HG02571 (cell line): ENCODE data around the gene HSD17B12.
"Not testable (repeated sequence)": the region's sequence is repeated elsewhere in the genome, so short reads cannot be mapped to it uniquely, and the experiment has no call there.

Experiments
- ATAC-seq: cut with Tn5 transposase; IDR thresholded peaks from one replicate; pipeline ENCODE4 v1.9.1; 2021; ENCODE audit warnings: mild to moderate bottlenecking, moderate library complexity; ENCODE audit not compliant: unreplicated experiment

Gene HSD17B12

DNA sequence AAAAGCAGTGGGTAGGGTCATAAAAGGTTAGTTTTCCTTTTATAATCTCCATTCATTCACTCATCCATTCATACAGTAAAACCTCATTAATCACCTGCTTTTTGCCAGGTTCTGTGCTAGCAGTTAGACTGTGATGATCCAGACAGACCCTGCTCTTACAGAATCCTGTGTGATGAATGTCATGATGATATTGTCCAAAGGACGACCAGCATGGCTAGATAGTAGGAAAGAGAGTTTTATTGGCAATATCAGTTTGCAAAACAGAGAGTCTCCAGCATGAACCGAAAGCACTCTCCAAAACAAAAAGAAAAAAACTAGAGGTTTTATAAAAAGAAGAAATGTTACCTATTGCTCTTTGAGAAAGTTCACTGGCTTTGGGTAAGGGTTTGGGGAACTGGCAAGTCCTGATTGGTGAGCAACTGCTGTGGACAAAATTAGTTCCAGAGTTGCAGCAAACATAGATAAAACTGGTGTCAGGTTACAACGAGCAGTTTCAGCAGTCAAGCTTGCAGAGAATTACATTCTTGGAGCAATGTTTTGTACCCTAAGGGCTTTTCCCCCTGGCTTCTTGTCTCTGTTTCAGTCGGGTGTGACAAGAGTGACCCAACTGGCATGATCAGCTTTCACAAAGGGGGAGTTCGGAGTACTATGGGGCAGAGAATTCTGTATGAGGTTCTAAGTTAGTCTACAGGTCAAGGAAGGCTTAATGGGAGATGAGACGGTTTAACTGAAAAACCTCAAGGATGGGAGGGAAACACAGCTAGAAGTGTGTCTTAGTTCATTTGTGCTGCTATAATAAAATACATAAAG lies 58.3 kb downstream of the HSD17B12 start:
- no peak for ATAC-seq

DNA sequence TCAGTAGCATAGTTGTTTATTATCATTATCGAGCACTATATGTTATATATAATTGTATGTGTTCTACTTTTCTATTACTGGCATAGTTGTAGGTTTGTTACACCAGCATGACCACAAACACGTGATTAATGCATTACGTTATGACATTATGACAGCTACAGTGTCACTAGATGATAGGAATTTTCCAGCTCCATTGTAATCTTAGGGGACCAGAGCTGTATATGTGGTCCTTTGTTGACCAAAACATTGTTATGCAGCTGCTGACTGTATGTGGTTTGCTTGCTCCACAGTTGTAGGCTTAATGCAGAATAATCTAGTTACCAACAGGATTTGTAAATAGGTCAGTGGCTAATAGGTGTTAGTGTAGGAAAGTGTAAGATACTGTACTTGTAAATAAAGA lies 66.1 kb downstream of the HSD17B12 start:
- no peak for ATAC-seq

DNA sequence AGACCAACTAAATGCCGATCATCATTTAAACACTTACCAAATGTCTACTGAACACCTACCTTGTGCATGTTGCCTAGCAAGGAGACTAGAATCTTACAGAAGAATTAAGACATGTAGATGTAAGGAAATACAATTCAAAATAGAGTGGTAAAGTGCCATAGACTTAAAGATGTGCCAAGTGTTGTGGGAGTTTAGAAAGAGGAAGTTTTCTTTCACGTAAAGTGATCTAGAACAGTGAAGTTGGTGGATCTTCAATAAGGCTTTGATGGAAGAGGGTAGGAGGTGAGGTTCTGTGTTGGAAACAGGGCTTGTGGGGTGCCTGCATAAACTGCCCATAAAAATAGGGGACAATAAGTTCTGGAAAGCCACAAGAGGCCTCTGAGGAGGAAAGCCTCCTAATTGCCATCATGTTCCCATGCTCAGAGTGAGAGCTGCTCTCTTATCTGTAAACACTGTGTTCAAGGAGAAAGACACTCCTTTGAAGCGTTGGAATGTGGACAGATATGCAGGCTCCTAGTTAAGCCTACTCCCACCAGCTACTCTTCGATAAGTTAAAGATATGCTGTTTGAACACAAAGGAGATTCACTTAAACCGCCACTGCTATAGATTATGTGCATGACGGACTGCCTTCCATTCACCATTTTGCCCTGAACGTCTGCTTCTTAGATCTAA lies 66.7 kb downstream of the HSD17B12 start:
- no peak for ATAC-seq

DNA sequence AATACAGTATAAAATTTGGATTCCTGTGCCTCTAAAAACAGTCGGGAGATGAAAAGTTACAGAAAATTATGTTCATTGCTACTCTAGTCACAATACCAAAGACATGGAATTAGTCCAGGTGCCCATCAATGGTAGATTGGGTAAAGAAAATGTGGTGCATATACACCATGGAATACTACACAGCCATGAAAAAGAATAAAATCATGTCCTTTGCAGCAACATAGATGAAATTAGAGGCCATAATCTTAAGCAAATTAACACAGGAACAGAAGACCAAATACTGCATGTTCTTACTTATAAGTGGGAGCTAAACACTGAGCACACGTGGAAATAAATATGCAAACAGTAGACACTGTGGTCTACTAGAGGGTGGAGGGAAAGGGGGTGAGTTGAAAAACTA lies 67.6 kb downstream of the HSD17B12 start:
- ATAC-seq = no peak

DNA sequence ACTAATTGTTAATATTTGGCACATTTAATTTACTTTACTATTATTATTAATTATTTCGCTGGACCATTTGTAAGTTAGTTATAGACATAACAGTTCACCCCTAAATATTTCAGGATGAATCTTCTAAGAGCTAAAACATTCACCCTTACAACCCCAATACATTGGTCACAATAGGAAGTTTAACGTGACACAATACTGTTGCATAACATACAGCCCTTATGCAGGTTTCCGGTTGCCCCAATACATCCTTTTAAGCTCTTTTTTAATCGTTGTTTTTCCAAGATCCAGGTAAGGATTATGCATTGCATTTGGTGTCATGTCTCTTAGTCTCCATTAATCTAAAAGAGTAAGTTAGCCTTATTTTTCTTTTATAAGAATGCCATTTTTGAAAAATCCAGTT lies 71.2 kb downstream of the HSD17B12 start:
- ATAC-seq = no peak

DNA sequence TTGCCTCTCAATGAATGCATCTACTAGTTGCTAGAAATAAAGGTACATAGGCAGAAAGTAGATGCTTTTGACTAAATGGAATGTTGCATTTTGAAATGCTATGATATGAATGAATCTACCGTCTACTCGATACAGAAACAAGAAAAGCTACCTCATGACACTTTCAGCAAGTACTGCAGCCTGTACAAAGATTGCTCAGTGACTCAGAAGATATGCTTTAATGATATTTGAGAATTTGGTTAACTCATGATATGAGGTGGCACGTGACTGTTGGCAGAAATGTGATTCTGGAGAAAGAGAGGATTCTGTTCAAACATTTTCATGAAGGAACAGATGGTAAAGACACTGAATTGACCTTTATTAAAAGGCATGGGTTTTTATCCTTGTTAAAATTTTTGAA lies 76.0 kb downstream of the HSD17B12 start:
- no peak for ATAC-seq

DNA sequence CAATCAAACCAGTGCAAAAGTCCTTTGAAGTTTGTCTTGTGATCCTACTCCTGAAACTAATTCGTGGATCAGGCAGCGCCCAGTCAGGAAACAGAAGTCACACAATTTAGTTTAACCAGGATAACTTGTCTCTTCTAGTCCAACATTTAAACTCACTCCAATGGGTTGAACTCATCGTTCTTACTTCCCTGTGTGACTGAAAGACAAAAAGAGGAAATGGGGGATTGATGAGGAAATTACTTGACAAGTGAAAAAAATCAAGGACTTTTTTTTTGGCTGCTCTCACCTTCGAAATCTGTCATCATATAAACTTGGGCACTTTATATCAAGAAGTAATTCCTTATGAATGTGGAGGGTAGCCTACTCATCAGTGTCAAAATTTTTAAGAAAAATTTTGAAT lies 78.4 kb downstream of the HSD17B12 start:
- ATAC-seq = no peak

DNA sequence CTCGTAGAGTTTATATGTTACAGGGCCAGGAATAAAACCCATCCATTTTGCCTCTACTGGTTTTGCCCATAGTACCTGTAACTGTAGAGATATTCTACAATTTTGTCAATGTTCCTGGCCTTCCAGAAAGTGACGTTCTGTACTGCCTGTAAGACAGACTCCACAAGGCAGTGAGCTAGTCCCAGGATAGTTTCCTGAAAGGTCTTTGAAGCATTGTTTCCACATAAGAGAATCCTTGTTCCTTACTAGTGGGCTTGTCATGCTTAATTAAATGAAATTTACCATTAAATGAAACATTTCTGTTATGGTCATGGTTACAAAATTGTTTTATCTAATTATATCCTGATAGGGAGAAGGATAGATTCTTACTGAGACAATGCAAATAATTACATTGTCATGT lies 80.4 kb downstream of the HSD17B12 start:
- ATAC-seq = no peak

DNA sequence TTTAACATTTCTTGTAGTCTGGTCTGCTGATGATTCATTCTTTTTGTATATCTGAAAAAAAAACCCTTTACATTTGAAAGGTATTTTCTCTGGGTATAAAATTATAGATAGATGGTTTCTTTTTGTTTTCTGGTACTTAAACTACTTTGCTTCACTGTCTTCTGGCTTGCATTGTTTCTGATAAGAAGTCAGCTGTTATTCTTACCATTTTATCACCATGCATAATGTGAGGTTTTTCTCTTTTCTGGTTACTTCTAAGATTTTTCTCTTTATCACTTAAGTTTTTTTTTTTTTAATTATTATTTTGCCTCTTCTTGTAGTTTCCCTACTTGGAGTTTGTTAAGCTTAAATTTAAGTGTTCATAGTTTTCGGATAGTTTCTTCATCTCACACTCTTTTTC lies 84.7 kb downstream of the HSD17B12 start:
- no peak for ATAC-seq

DNA sequence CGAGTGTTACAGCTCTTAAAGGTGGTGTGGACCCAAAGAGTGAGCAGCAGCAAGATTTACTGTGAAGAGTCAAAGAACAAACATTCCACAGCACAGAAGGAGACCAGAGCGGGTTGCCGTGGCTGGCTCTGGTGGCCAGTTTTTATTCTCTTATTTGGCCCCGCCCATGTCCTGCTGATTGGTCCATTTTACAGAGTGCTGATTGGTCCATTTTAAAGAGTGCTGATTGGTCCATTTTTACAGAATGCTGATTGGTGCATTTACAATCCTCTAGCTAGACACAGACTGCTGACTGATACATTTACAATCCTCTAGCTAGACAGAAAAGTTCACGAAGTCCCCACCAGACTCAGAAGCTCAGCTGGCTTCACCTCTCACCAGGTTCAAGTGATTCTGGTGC lies 88.1 kb downstream of the HSD17B12 start:
- ATAC-seq = not testable (repeated sequence)

DNA sequence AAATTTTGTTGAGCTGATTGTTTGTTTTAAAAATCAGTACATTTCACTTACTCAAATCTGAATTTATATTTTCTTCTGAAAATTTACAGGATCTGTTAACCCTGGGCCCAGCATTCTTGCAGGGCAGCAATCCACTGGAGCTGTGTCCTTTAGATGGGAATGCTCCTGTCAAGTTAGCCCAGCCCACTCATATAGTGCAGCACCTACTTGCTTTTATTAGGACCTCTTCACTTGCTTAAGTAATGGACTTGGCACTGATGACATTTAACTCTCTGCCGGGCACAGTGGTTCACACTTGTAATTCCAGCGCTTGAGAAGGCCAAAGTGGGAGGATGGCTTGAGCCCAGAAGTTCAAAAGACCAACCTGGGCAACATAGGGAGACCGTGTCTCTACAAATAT lies 89.6 kb downstream of the HSD17B12 start:
- no peak for ATAC-seq

DNA sequence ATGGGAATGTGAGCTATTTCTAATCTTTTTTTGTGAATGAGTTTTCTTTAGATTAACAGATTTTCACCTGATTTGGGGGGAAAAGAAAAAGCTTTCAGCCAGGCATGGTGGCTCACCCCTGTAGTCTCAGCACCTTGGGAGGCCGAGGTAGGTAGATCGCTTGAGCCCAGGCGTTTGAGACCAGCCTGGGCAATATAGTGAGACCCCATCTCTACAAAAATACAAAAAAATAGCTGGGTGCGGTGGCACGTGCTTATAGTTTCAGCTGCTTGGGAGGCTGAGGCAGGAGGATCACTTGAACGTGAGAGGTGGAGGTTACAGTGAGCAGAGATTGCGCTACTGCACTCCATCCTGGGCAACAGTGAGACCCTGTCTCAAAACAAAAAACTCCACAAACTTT lies 92.2 kb downstream of the HSD17B12 start:
- ATAC-seq = no peak

DNA sequence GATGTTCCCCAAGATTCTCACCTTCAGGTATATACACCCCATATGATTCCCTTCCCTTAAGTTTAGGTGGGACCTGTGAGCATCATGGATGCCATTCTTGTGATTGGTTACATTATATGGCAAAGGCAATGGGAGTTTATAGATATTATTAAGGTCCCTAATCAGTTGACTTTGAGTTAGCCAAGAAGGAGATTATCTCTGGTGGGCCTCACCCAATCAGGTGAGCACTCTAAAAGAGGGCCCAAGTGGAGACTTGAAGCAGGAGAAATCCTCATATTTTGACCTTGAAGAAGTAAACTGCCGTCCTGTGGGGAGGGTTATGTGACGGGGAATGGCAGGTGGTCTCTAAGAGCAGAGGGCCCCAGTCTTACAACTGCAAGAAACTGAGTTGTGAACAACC lies 94.2 kb downstream of the HSD17B12 start:
- no peak for ATAC-seq

DNA sequence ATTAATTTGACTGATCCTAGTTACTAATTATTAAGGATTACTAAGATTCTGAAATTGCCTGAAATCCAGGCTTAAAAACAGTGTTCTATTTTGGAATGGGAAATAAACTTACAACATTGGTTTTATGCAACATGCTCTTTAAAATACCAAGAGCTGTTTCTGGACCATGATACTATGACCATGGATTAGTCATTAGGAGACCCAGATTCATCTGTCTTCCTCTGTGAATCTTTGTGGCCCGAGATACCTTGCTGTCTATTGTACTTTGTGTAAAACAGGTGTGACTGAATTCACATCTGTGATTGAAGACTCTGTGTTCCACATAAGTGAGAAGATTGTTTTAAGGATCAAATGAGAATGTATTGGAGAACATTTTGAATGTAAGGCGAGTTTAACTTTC lies 98.8 kb downstream of the HSD17B12 start:
- ATAC-seq = no peak

DNA sequence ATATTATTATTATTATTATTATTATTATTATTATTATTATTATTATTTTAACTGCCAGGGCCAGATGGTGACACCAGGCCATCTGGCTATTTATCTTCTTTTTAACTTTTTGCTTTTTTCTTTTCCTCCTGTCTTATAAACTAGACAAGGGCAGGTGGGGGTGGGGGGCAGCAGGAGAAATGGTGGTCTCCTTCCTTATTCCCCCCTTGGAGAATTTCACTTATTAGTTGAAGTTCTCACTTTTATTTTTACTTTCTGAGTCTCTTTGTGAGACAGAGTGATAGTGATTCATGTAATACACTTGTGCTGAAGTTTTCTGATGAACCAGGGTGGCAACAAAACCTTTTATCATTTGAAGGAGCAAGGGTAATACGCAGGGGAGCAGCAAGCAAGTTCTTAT lies 103.8 kb downstream of the HSD17B12 start:
- no peak for ATAC-seq

DNA sequence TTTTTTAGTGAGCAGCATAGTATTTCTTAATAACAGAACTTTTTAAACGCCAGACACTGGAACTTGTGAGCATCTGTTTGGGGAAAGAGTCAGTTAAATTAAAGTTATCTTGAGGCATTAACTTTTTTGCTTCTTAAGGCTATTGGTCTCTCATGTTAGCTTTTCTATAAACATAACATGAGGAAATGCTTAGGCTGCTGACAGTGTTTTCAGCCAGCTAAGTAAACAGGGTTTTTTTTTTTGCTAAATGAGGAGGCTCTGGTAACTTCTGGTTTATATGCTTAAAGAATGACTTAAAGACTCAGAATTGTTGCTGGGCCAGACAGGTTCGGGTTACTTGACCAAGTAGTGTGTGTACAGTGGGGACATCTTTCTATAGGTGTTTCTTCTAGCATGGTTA lies 104.3 kb downstream of the HSD17B12 start:
- no peak for ATAC-seq

DNA sequence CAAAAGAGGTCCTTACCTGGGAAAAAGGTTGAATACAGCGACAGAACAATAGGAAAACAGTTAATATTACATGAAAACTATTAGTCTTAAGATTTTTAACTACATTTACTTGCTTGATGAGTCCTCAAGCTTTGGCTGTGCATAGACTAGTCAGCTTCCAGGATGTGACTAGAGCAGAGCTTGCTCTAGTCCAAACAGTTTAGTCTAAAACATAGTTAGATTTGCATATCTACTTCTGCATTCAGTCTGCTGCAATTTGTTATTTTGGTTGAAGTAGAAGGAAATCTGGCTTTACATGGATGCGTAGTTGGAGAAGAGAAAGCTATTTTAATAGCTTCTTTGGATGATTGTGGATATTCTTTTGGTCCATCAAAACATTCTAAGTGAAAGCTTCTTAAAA lies 104.8 kb downstream of the HSD17B12 start:
- no peak for ATAC-seq

DNA sequence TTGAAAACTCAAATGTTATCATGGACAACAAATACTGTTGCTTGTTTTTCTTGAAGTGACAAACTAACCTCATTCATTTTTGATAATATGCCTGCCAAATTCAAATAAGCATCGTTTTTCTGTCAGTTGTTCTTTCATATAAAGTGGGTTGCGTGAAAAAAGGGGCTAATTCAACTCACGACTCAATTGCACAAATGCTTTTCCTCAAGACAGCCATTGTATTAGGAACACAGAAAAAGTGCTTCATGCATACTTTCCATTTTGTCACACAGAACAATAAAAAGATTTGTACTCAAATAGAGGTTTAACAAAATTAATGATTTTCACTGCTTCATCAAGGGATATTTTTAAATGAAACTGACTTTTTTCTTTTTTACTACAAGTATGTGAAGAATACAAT lies 105.5 kb downstream of the HSD17B12 start:
- no peak for ATAC-seq

DNA sequence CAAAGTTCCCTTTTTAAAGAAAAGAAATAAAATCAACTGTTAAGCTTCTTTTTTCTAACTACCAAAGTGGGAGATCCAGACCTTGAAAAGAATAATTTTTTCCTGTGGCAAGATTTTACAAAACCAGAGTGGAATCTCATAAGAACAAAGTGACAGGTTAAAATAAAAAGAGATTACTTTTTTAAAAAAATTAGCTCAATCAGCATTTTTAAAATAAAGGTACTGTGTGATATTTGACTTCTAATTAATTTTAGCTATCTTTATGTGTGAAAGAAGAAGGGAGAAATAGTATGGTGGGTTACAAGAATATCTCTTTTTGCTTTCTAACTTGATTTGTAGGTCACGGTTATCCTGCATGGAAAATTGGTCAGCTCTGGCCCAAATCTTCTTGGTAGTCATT lies 107.3 kb downstream of the HSD17B12 start:
- ATAC-seq = no peak

DNA sequence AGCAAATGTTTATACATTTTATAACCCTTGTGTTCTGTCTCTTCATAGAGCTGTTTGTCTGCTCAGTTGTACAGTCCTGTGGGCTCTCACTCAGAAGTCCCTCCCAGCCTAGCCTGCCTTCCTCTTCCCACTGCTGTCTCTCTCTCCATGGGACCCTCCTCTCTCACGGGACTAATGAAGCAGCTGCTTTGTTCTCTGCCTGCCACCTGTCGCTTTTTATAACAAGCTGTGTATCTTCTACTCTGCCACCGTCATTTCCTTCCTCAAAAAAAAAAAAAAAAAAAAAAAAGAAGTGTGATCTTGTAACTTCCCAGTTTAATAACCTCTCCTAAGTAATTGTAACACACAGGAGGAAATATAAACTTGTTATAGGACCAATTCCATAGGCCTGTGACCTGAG lies 107.9 kb downstream of the HSD17B12 start:
- no peak for ATAC-seq

DNA sequence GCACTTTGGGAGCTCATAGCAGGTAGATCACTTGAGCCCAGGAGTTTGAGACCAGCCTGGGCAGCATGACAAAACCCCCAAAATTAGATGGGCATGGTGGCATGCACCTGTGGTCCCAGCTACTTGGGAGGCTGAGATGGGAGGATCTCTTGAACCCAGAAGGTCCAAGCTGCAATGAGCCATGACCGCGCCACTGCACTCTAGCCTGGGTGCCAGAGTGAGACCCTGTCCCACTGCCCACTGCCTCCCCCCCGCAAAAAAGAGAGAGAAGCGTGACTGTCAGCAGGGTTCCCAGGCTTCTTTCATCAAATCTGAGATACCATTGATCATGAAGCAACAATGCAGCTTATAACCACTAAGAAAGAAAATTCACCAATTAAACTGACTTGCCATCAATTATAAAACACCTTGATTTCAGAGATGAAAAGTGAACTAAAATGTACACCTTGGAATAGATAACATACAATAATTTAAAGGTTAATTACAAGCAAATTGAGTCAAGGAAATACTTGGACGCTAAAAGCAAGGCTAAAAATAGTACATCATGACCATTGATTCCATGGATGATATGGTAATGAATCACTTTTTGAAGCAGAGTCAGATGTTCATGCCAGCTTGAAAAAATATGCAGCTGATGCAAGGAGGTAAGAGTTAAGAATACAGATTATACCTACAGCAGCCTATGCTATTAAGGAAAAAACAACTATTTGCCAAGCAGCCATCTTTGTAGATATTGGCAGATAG lies 109.3 kb downstream of the HSD17B12 start:
- no peak for ATAC-seq

DNA sequence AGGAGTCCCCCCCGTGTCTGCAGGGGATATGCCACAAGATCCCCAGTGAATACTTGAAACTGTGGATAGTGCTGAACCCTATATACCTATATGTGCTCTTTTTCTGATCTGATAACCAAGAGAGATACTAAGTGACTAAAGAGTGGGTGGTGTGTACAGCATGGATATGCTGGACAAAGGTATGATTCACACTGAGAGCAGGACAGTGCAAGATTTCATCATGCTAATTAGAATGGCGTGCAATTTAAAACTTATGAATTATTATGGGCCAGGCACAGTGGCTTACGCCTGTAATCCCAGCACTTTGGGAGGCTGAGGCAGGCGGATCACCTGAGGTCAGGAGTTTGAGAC lies 109.9 kb downstream of the HSD17B12 start:
- no peak for ATAC-seq
